GM19035 (cell line): ENCODE measurements around the gene TRIM62.

Source experiments
- ATAC-seq: cut with Tn5 transposase; IDR thresholded peaks from one replicate; pipeline ENCODE4 v1.9.1; 2021; ENCODE audit not compliant: unreplicated experiment

TRIM62 gene

GRCh38 chr1:33181921-33182341 is at the start of gene TRIM62:
TSS of gene TRIM62 (minus strand) at chr1:33182043. CDS start at chr1:33181432, 611 bp downstream.
- ATAC-seq = peak; percentile 53

GRCh38 chr1:33231166-33231565 is 49.3 kb upstream of the TRIM62 start:
- no peak for ATAC-seq

GRCh38 chr1:33228935-33229487 is 47.2 kb upstream of the TRIM62 start:
- no peak for ATAC-seq

DNA sequence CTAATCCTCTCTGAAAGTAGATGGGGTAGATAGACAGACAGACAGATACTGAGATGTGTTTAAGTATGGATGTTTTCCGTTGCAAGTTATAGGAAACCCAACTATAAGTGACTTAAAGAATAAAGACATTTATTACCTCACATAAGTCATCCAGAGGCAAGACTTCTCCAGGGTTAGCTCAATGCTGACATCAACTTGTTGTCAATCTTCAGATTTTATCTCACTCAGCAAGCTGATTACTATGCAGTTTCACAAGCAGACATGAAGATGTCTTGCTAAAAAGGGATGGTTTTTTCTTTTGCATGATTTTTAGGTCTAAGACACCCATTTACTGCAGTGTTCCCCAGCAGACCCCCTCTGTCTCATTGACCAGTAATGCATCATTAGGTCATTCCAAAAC is 43.7 kb upstream of the TRIM62 start:
- ATAC-seq = no peak

DNA sequence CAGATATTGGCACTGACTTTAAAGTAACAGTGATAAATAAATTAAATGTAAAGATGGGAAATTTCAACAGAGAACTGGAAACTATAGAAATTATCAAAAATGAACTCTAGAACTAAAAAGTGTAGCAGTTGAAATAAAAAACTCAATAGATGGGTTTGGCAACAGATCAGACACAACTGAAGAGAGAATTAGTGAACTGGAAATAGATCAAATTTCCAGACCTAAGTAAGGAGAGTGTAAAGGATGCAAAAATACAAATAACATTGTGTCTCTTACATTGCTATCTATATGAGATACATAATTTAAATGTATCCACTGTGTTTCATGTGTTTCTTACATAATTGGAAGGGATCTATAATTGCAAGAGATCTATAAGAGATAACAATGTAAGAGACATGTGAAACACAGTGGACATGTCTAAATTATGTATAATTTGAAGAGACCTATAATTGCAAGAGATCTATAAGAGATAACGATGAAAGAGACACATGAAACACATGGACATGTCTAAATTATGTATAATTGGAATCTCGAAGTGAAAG is 42.4 kb upstream of the TRIM62 start:
- no peak for ATAC-seq

DNA sequence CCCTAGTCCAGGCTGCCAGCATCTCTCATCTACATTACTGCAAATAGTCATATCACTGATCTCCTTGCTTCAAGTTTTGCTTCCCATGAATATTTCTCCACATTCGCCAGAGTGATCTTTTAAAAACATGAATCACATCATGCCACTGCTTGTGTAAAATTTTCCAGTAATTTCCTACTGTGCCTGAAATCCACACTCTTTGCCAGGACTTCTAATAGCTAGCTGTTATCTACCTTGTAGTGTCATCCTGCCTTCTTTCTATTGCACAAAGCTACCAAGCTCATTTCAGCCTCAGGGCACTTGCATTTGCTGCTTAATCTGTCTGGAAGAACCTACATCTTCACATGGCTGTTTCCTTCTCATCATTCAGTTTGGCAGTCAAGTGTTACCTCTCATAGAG is 40.5 kb upstream of the TRIM62 start:
- no peak for ATAC-seq

DNA sequence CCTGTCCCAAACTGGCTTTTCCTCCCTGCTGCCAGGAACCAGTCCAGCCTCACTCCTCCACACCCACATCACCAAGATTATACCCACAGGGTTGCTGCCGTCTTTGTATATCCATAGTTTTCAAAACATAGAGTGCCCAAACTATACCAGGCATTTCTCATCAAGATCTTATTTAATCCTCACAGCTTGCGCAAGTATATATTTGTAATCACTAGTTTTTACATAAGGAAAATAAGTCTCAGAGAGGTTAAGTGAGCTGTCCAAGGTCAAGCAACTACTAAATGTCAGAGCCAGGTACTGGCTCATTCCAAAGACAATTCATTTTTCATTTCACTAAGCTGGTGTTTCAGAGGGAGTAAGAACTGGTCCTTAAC is 39.5 kb upstream of the TRIM62 start:
- ATAC-seq = no peak

DNA sequence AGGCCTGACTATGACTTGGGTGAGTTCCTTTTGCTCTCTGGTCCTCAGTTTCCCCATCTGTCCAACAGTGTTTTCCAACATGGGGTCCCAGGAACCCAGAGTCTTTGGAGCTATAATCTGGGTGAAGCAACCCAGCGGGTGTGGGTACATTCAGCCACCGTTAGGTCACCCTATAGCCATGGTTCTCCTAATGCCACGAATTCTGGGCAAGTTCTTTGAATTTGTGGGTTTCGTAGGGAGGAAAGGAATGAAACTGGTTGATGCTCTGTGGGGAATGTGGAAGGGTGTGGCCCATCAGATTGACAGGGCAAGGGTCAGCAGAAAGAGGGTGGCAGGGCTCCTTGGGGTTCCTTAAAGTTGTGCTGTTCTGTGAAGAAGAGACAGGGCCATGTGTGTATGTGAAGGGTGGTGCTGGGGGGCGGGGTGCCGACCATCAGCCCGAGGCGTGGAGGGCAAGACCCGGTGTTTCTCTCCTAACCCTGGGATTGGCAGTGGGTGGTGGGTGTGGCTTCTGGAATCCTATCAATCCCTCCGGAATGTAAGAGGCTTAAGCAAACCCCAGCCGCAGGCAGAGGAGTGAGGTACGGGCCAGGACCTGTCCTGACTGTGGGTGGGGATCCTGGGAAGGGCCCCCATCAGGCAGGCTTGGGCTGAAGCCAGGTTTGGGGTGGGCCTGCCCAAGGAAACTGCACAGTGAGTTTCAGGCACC is 39.0 kb upstream of the TRIM62 start:
- ATAC-seq = no peak

GRCh38 chr1:33219886-33220661 is 38.2 kb upstream of the TRIM62 start:
- no peak for ATAC-seq

- ATAC-seq = no peak
Measured at GRCh38 chr1:33211972-33212371, 30.1 kb upstream of the TRIM62 start.

GRCh38 chr1:33206340-33206739 is 24.5 kb upstream of the TRIM62 start:
- no peak for ATAC-seq

- no peak for ATAC-seq
Measured at GRCh38 chr1:33195556-33195955, 13.7 kb upstream of the TRIM62 start.

- ATAC-seq = no peak
Measured at GRCh38 chr1:33191731-33192275, 10.0 kb upstream of the TRIM62 start.

DNA sequence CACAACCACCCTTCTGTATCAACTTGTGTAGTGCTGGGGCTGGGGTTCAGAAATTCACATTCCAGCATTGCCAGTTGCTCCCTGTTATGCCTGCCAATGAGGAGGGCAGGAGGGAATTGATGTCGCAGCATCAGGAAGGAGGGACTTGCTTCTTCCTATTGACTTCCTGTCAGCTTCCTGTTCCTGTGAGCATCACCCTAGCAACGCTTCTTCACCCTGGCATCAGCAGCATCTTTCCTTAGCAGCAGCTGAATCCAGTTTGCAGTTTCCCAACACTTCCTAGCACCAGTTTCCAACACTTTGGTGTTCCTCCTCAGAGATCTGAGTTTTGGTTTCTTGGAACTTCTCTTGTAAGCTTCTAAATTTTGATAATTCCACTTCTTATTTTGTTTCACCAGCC is 8.9 kb upstream of the TRIM62 start:
- no peak for ATAC-seq

DNA sequence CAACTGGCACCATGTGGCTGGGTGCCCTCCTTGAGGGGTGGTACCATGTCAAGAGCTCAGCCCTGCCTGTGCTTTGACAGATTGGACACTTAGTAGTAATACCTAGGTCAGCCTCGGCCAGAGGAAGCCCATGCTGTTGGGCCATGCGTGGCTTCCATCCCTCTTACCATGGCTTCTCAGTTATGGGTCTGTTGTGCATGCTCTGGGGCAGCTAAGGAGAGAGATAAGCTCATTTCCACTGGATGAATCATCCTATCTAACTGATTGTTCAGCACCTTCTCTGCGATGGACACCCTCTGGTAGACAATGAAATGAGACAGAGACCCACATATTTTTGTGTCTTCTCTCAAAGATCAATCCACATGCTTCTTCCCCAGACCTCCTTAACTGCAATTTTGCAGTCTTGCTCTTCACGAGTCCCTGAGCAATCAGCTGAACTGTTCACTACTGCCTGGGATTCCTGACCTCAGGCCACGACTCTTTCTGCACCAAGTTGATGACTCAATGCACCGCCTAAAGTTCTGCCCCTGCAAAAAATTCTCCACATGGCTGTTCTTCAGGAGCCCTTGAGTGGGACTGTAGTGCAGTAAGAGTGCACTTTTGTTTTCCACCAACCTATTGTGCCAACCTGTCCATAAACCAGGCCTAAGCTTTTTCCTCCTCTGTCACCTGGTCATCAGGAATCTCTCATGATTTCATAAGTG is 6.9 kb upstream of the TRIM62 start:
- no peak for ATAC-seq

DNA sequence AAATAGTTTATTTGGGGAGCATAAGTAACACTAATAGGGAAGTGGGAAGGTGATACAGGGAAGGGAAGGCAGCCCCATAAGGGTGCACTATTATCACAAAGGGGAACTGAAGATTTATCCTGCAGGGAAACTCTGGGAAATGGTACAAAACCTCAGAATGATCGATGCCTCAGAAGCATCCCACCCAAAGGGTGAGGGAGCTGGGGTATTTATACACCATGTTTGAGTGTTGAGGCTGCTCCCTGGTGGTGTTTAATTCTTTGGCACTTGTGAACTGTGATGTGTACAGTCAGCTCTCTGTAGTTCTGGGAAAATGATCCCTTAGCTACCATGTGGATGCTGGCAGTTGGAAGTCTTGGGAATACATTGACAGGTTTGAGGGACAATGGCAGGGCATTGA is 5.1 kb upstream of the TRIM62 start:
- no peak for ATAC-seq

DNA sequence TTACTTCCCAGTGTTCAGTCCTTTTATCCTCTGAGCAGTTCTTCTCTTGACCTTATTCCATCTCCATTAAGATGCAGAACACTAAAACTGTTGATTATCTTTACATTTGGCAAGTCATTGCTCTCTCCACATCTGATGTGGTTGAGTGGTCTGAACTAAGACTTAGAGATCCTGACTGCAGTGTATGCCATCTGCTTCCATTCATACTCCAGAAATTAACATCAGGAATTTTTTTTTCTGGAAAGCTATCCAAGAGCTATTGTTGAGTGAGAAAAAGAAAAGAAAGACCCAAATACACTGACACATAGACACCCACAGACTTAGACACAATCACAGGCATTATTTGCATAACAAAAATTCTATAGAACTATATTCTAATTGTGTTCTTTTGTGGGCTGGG is 3.7 kb upstream of the TRIM62 start:
- ATAC-seq = no peak

DNA sequence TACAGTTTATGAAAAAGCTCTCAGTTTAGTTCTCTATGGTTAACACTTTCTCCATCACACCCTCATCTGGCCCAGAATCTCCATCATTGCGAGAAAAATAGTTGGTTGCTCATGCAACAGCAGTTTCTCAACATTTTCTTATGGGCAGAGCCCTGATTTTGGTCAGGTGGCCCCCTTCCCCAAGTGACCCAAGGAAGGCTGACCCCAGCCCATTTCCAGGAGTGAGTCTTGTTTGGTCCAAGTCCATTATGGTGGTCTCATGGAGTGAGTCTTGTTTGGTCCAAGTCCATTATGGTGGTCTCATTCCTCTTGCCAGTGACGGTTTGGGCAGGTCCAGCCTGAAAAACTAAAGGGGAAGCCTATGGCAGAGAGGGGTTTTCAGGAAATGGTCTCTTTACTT is 1.5 kb upstream of the TRIM62 start:
- no peak for ATAC-seq

DNA sequence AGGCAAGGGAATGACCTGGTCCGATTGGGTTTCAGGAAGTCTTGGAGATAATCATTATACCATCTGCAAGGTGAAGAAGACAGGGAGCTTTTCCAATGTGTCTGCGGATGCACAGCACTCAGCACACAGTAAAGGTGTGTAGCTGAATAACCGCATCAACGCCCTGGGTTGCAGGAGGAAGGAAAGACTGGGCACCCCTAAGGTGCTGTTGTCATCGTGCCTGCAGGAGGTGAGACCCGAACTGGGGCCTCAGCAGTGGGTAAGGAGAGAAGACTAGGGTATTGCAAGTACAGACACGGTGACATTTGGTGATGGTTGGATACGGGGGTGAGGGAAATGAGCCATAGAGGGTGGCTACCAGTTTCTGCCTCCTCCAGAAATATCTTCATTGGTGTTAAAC is 1.1 kb upstream of the TRIM62 start:
- ATAC-seq = no peak

DNA sequence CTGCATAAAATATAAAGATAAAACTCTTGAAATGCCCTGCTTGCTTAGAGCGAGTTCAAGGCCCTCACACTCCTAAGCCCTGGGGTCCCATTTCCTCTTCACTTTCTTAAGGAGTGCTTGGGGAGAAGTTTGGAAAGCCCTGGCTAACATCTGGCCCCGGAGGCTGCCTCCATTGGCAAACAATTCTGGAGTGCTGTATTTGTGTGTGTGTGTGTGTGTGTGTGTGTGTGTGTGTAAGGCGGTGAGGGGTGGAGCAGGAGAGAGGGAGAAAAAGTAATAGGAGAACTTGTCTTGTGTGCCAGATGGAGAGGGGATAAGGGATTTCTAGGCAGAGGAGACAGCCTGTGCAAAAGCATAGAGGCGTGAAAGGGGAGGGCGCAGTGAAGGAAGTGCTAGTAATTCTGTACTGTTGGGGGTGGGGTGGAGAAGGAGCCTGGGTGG is 578 bp upstream of the TRIM62 start:
- ATAC-seq = no peak
